AML-193 (cell line): ENCODE measurements around the gene RPH3AL.
"Not testable (repeated sequence)": the region's sequence is repeated elsewhere in the genome, so short reads cannot be mapped to it uniquely, and the experiment has no call there.

Experiments
- DNase-seq, 2 experiments: peaks; one replicate each; lab custom pipeline; 2025; lab: John Stamatoyannopoulos, UW

Gene RPH3AL

GRCh38 chr17:319266-319665 is 33.3 kb downstream of the RPH3AL start:
- no peak for DNase-seq

GRCh38 chr17:317070-317469 is 35.5 kb downstream of the RPH3AL start:
- DNase-seq, result not testable (repeated sequence)

GRCh38 chr17:315399-315798 is 37.2 kb downstream of the RPH3AL start:
- DNase-seq, result not testable (repeated sequence)

- not testable (repeated sequence) for DNase-seq
Observed at GRCh38 chr17:314614-314944, 38.0 kb downstream of the RPH3AL start.

GRCh38 chr17:313911-314613 is 38.5 kb downstream of the RPH3AL start:
- no peak for DNase-seq

- no peak for DNase-seq
Observed at GRCh38 chr17:313231-313630, 39.4 kb downstream of the RPH3AL start.

- DNase-seq, result no peak
Observed at GRCh38 chr17:312476-313148, 40.0 kb downstream of the RPH3AL start.

- no peak for DNase-seq
Observed at GRCh38 chr17:311119-311782, 41.4 kb downstream of the RPH3AL start.

- no peak for DNase-seq
Observed at GRCh38 chr17:310111-311010, 42.2 kb downstream of the RPH3AL start.

GRCh38 chr17:309361-309888 is 43.2 kb downstream of the RPH3AL start:
- no peak for DNase-seq

GRCh38 chr17:307741-308507 is 44.7 kb downstream of the RPH3AL start:
- no peak for DNase-seq

GRCh38 chr17:307295-307691 is 45.3 kb downstream of the RPH3AL start:
- DNase-seq, result no peak

GRCh38 chr17:306536-307294 is 45.9 kb downstream of the RPH3AL start:
- DNase-seq, result no peak

- DNase-seq, result no peak
Observed at GRCh38 chr17:306116-306515, 46.5 kb downstream of the RPH3AL start.

GRCh38 chr17:305090-305976 is 47.3 kb downstream of the RPH3AL start:
- DNase-seq, result no peak

- DNase-seq, result no peak
Observed at GRCh38 chr17:304461-304860, 48.1 kb downstream of the RPH3AL start.

GRCh38 chr17:303168-303567 is 49.4 kb downstream of the RPH3AL start:
- no peak for DNase-seq

GRCh38 chr17:302300-302698 is 50.3 kb downstream of the RPH3AL start:
- DNase-seq, result no peak

- no peak for DNase-seq
Observed at GRCh38 chr17:301681-302299, 50.8 kb downstream of the RPH3AL start.
